ENCODE measurements around the gene HOXB5.

HOXB5 gene

GRCh38 chr17:48630009-48630924 is 36.7 kb upstream of the HOXB5 start:
- DNase-seq, result peak; percentile 22

- DNase-seq, result peak; percentile 6
Measured at GRCh38 chr17:48629411-48629759, 35.8 kb upstream of the HOXB5 start.

GRCh38 chr17:48628649-48629410 is 35.3 kb upstream of the HOXB5 start:
- no peak for DNase-seq

GRCh38 chr17:48627623-48628521 is 34.3 kb upstream of the HOXB5 start:
- no peak for DNase-seq

GRCh38 chr17:48627118-48627597 is 33.6 kb upstream of the HOXB5 start:
- DNase-seq, result no peak

- peak; percentile 74 for DNase-seq
Measured at GRCh38 chr17:48626245-48627117, 32.9 kb upstream of the HOXB5 start, which contains the start of gene HOXB9. HOXB9 (minus strand) TSS chr17:48626358; CDS start chr17:48626269, 89 bp downstream.

GRCh38 chr17:48625495-48626244 is 32.1 kb upstream of the HOXB5 start:
- peak; percentile 84 for DNase-seq

GRCh38 chr17:48624544-48625494 is 31.2 kb upstream of the HOXB5 start:
- DNase-seq, result peak; percentile 84

- no peak for DNase-seq
Measured at GRCh38 chr17:48624118-48624517, 30.5 kb upstream of the HOXB5 start.

- DNase-seq, result peak; percentile 55
Measured at GRCh38 chr17:48623583-48623982, 30.0 kb upstream of the HOXB5 start.

- peak; percentile 58 for DNase-seq
Measured at GRCh38 chr17:48622857-48623256, 29.3 kb upstream of the HOXB5 start.

GRCh38 chr17:48621410-48622392 is 28.1 kb upstream of the HOXB5 start:
- peak; percentile 70 for DNase-seq

- peak; percentile 69 for DNase-seq
Measured at GRCh38 chr17:48620461-48621139, 27.0 kb upstream of the HOXB5 start.

GRCh38 chr17:48619826-48620449 is 26.4 kb upstream of the HOXB5 start:
- peak; percentile 87 for DNase-seq

- peak; percentile 90 for DNase-seq
Measured at GRCh38 chr17:48618256-48618896, 24.8 kb upstream of the HOXB5 start.

All from right kidney (tissue), 1 donor.